Renal cortical epithelial cell (primary cell): Measurements from ENCODE around the gene RAB6A. TPM values are rescaled to one million over a fixed set of nuclear protein-coding genes. Genes with fewer than 3 reads are reported as not detected.

Experiments used
- DNase-seq: peaks from one replicate; pipeline ENCODE4 v3.0.0-alpha.2; 2011; ENCODE audit warnings: low read depth
- total RNA-seq: library from RNA; depleted of rRNA; stranded (reverse); fragments of >200 nt; gene quantifications from 2 replicates; pipeline ENCODE4 v1.2.3, GENCODE V29; 2014

Gene RAB6A
- total RNA-seq, 1 donor from 2014 or later, result 254 TPM

DNA sequence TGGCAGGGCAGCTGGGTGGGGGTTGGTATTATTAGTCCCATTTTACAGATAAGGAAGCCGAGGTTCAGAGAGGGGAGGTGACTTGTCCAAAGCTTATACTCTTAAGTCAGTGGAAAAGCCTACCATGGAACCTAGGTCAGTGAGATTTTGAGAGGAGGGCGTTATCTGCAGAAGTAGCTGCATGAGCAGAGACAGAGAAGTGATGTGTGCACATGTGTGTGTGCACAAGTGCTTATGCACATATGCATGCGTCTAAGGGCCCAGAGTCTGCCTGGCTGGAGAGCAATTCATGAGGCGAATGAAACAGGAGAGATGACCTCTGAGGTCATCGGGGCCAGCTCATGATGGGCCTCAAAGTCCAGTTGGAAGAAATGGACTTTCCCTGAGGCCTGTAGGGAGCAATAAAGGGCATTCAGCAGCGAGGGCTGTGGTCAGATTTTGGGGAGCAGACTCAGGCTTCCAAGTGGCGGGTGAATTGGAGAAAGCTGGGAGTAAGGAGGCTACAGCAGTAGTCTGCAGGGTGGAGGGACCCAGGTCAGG lies 106.3 kb downstream of the RAB6A start:
- no peak for DNase-seq

DNA sequence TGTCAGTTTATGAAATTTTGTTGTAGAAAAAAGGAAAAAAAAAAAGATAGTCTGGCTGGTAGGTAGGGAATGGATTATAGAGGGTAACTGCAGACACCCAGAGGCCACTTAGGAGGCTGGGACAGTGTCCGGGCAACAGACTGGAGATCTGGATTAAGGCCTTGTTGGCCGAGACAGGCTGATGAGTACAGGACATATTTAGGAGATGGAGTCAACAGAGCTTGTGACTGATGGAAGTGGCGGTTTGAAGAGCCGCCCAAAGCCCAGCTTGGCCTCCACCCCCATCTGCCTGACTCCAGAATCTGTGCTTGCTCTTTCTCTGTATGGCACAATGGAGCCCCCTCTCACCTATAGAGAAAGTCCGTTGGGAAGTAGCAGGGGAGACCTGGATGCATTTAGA lies 106.9 kb downstream of the RAB6A start:
- DNase-seq, result no peak

DNA sequence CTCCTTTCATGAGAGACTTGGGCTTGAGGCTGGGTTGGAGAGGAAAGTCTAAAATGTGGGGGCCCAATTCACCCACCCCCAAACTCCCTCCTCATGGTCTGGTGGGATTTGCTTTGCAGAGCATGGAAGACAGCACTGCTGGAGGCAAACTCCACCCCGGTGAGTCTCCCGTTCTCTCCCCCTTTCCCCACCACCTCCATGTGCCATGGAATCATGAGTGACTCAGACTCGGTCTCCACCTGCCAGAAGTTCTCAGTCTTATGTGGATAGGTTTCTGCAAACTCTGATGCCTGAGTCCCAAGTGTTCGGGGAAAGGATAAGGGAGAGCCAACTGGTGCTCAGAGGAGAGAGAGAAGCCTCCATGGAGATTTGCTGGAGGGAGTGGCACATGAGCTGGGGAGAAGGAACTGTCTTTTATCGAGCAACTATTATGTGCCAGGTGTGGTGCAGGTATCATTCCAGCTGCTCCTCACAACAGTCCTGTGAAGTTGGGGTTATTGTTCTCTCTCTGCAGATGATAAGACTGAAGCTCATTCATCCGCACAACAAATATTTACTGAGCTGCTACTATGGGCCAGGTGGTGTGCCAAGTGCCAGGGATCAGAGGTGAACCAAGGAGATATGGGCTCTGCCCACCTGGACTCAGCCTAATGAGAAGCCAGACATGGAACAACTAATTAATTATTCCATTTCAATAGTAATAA lies 107.9 kb downstream of the RAB6A start:
- DNase-seq, result no peak

DNA sequence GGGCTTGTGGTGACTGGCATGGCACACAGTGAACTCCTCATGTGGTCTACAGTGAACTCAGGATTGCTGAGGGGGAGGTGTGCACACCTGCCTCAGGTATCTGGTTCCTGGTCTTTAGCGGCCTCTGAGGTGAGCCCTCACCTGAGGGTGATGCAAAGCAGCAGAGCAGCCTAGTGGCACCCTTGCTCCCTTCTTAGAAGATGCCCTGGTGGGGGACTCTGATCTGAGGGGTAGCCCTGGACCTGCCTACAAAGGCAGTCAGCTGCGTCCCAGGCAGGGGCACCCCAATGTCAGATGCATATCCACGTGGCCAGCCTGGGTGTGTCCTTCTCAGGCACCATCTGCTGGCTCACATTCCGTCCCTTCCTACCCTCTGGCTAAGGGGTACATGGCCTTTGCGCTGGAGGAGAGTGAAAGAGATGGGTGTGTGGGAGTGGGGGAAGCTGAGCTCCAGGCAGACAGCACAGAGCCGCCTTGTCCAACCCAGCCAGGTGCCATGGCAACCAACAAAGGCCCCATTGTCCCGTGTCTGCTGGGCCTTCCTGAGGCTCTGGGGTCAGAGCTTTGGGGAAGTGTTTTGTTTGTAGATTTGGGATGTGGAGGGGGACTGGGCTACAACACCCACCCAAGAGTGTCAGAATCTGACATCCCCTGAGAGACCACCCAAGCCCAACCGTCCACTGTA lies 108.7 kb downstream of the RAB6A start:
- no peak for DNase-seq

DNA sequence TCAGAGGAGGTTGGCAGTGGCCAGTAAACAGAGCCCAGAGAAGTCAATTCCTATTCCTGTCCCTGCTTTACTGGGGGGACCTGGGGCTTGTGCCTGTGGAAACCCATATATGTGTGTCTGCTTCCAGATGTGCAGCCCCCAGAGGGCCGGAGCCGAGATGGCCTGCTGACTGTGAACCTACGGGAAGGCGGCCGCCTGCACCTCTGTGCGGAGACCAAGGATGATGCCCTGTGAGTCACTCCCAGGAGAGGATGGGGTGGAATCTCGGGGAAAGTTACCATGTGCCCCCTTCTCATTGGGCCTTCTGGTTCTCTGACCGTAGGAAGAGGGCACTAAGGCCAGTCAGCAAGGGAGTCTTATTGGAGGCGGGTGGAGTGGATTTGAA lies 109.2 kb downstream of the RAB6A start:
- no peak for DNase-seq

DNA sequence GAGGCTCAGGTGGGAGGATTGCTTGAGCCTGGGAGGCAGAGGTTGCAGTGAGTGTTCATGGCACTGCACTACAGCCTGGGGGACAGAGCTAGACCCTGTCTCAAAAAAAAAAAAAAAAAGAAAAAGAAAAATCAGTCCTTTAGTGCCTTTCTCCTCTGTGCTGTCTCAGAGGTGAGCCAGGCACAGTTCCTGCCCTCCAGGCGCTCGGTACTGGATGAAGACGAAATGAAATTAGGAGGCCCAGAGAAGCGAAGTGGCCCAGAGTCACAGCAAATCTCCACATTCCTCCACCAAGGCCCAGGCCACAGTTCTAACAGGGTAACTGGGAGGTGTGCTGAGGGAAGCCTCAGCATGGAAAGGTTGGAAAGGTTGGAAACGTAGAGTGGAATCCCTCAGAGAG lies 109.6 kb downstream of the RAB6A start:
- no peak for DNase-seq

DNA sequence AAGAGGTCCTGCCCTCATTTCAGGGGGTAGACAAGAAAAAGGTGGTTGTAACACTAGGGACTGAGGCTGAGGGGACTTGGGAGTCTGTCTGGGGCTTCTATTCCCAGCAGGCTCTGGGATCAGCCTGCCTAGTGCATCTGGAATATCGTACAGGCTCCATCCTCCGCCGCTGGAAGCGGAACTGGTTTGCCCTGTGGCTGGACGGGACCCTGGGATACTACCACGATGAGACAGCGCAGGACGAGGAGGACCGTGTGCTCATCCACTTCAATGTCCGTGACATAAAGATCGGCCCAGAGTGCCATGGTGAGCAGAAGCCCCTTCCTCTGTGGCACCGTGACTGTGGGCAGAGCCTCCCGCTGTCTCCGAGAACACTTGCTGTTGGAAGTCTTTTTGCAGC lies 110.5 kb downstream of the RAB6A start:
- DNase-seq, result no peak

DNA sequence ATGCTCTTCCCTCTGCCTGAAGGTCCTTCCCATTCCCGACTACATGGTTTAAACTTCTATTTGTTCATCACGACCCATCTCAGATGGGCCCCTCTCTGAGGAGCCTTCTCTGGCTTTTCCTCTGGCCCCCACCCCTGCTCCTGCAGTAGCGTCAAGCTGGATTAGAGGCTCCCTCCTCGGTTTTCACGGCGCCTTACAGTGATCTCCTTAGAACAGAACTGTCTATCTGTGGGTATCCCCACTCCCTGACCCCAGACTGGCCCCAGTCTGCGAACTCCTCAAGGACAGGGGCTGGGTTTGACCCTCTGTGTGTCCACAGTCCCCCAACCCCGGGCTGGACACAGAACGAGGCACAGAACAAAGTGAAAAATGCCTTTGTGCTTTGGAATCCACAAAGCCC lies 111.7 kb downstream of the RAB6A start:
- no peak for DNase-seq

DNA sequence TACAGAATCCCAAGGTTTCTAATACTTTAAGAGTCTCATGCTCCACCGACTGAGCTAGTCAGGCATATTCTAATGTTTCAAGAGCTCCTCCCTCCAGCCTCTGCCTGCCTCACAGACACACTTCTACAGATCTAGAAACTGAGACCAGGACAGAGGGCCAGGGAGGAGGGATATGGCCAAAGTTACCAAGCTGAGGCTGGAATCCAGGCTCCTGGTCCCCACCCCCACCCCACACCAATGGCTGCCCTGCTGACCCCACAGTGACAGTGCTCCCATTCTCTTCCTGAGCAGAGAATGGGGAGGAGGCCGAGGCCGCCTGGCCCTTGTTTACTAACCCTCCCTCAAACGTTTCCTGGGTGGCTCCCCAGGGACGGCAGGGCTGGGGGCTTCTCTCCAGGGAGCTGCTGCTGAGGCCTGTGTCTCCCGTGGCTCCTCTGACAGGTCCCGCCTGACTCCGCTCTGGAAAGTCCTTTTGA lies 112.3 kb downstream of the RAB6A start:
- DNase-seq, result no peak

DNA sequence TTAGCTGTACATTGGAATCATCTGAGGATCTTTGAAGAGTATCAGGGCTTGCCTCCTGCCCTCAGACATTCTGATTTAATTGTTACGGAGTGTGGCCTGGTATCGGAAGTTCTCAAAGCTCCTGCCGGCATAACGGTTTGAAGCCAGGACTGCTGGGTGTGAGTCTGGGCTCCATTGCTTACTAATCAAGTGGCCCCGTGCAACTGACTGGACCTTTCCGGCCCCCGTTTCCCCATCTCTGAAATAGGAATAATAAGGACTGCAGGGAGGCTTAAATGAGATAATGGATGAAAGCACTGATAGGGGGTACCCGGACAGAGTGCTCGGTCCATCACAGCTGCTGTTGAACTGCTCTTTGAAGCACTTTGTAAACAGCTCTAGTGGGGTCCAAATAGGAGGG lies 112.8 kb downstream of the RAB6A start:
- DNase-seq, result no peak

DNA sequence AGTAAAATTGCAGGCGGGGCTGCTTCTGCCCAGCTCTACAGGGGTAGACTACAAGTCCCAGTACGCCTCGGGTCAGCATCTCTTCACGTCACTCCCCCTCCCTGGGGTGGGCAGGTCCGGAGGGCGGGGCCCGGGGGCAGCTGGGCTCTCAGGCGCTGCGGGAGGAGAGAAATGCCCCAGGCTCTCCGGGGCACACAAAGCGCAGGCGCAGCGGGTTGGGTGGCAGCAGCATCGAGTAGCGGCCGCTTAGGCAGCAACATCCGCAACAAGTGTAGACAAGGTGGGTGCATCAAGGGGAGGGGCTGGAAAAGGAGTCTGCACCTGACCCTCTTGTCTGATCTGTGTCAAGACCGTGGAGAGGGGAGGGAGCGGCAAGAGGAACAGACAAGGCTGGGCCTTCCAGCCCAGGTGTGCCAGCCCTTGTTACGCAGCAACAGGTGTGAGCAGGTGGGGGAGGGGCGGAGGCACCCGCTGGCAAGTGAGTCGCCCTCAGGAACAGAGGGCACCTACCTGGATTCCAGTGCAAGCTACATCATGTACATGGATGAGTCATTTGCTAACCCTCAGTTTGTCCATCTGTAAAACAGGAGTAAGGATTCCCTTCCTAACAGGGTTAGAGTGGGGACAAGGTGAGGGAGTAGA lies 113.3 kb downstream of the RAB6A start:
- peak; percentile 76 for DNase-seq

DNA sequence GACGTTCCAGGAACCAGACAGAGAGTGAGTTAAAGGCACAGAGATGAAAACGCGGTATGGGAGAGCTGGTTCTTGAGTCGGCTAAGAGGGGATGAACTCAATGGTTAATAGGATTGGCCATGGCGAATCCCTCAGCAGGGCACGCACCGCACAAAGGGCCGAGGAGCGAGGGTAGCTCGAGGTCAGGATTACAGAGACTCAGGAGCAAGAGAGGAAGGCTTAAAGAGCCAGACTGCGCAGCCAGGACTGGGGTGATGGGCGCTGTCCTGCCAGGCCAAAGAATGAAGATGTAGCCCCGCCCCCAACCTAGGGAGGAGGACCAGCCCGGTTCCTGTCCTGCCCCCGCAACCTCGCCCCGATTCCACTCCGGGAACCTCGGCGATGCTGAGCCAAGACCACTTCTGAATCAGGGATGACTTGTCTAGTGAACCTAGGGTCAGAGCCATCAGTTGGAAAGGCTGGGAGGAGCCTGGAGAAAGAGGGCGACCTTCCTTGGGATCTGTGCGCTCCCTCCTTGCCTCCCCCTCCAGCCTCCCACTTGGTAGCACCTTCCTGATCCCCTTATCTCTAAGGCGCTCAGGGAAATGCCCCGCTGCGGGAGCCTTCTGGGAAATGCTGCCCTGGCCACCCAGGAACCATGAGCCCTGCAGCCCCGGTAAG lies 114.8 kb downstream of the RAB6A start, which contains the start of gene PLEKHB1:
Gene PLEKHB1 (plus strand): TSS at position 610 of the 660 bp plus-strand sequence. CDS start 28 bp downstream, at position 638.
- DNase-seq, result no peak

DNA sequence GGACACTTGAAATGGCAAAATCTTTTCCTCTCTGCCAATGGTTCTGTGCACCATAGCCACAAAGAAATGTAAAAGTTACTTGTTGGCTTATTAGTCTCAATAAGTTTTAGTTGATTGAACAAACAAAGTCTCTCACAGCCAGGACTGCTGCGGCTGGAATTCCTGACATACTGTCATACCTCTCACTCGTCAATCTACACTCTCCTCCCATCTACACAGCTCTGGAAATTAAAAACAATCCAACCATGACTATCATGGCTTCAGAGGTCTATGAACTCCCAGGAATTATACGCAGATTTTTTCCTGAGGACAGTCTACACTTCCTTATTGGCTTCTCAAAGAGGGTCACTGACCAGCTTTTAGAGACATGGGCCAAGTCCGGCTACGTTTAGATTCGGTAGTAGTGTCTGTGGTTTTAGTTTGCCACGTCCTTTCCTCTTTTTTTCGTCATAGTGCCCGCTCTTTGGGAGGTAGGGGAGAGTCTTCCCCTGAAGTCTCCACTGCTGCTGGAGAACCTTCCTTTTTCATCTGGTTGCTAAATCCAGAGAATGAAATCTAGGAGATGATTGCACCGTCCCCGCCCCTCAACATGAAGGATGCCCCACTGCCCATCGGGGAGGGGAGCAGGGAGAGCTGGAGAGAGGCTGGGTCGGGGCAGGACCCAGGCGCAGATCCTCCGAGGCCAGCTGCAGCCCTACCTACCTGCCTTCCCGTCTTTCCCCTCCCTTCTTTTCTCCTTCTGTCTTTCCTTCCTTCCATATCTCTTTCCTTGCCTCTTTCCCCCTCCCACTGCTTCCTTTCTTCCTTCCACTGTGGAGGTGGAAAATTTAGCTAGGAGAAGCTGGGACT lies 115.5 kb downstream of the RAB6A start:
- peak; percentile 61 for DNase-seq

DNA sequence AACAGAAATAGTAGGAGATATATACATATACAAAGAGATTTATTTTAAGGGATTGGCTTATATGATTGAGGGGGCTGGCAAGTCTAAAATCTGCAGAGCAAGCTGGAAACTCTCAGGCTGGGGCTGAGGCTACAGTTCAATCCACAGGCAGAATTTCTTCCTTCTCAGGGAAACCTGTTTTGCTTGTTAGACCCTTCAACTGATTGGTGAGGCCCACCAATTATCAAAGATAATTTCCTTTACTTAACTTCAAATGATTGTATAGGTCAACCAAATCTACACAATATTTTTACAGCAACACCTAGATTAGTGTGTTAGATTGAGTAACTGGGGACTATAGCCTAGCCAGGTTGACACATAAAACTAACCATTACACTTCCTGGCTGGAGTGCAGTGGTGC lies 119.2 kb downstream of the RAB6A start:
- no peak for DNase-seq

DNA sequence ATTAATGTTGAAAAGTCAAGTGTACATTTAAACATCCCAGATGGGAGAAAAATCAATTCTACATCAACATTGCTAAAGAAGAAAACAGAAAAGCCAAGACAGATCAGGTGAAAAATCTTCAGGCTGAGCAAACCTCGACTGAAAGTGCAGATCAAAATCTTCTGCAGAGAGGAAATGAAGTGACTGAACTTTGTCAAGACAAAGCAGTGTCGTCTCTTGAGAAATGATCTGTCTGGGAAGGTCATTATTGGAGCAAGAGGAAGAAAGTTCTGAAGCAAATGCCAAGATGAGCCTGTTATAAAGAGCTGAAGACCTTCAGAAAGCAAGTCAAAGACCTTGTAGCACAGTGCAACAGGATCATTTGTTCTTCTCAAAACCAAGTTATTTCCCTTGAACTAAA lies 120.3 kb downstream of the RAB6A start:
- no peak for DNase-seq

DNA sequence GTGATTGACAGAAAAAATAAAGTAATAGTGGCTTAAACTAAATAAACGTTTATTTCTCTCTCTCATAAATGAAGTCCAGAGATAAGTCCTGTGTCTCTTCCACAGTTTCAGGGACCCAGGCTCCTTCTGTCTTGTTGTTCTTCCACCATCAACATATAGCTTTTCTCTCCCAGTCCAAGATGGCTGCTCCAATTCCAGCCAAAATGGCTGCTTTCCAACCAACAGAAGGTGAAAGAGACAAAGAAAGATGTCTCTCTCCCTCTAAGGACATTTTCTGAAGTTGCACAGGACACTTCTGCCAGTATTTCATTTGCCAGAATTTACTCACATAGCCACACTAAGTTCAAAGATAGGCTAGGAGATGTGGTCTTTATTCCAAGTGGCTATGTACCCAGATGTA lies 123.9 kb downstream of the RAB6A start:
- DNase-seq, result no peak

DNA sequence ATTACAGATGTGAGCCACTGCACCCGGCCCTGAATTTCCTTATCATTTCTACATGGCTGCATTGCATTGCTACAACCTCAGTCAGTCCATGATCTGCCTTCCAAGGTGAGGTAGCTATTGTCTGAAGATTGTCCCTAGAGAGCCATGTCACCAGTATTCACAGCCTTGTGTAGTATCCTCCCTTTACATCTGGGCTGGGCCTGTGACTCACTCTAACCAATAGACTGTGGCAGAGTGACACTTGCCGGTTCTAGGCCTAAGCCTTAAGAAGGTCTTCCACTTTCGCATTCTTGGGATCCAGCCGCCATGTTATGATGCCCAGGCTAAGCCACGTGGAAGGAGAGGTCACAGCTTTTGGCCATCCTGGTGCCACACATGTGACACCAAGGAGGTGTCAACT lies 124.6 kb downstream of the RAB6A start:
- no peak for DNase-seq

DNA sequence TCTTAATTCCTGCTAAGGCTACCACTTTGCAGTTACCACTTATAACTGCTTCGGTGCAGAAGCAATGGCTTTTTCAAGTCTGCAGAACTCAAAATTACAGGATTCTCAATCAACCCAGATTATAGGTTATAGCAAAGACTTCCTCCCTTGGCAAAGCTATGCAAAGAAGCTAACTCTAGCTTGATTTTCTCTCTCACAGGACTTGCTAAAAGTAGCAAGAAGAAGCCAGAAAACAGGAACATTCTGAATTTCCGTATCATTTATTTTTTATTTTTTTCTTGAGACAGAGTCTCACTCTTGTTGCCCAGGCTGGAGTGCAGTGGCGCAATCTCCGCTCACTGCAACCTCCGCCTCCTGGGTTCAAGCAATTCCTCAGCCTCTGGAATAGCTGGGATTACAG lies 125.2 kb downstream of the RAB6A start:
- DNase-seq, result no peak

DNA sequence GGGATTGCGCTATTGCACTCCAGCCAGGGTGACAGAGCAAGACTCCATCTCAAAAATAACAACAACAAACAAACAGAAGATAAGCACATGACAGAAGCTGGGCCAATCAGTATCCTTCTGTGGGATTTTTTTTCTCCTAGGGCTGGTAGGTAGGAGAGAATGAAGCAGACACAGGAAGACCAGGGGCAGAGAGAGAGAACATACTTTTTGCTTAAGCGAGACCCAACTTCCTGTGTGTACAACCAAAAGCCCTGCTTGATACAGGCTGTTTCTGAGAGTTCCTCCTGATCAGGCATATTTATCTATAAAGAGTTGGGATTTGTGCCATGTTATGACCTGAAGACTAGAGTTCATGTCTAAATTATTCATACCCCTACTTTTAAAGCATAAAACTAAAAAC lies 126.9 kb downstream of the RAB6A start:
- no peak for DNase-seq

DNA sequence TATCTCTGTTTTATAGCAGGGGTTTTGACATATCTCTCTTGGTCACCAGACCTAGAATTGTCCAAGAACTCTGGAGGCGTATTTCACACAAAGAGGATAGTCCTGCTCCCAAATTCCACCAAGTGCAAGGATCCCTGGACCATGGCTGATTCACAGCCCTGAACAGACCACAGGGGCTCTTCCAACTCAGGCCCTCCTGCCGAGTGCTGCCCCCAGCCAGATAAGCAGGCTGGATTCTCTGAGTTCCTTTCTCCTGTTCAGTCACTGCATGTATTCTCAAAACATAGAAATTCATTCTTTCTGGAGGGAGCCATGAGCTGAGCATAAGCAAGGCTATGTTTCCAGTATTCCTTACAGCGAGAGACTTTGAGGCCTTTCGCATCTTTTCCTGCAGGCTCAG lies 127.9 kb downstream of the RAB6A start:
- DNase-seq, result no peak

DNA sequence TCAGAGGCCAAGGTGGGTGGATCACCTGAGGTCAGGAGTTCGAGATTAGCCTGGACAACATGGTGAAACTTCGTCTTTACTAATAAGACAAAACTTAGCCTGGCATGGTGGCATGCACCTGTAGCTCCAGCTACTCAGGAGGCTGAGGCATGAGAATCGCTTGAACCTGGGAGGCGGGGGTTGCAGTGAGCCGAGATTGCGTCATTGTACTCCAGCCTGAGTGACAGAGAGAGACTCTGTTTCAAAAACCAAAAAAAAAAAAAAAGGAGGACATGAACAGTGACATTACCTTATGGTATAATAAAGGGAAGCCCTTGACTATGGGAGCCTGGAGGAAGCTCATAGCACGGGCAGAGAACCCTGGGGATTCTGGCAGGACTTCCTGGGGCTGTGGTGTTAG lies 131.0 kb downstream of the RAB6A start:
- DNase-seq, result no peak
